Measurements from ENCODE around the gene FLT3LG. TPM values are rescaled to one million over a fixed set of nuclear protein-coding genes. Genes with fewer than 3 reads are reported as not detected.
A peak's percentile ranks its signal among the peaks of the same experiment; 100 is the strongest.
"Not testable (repeated sequence)": the region's sequence is repeated elsewhere in the genome, so short reads cannot be mapped to it uniquely, and the experiment has no call there.

The FLT3LG gene
- total RNA-seq, 2 donors from 2014 or later = 69.7 to 76.3 TPM

DNA sequence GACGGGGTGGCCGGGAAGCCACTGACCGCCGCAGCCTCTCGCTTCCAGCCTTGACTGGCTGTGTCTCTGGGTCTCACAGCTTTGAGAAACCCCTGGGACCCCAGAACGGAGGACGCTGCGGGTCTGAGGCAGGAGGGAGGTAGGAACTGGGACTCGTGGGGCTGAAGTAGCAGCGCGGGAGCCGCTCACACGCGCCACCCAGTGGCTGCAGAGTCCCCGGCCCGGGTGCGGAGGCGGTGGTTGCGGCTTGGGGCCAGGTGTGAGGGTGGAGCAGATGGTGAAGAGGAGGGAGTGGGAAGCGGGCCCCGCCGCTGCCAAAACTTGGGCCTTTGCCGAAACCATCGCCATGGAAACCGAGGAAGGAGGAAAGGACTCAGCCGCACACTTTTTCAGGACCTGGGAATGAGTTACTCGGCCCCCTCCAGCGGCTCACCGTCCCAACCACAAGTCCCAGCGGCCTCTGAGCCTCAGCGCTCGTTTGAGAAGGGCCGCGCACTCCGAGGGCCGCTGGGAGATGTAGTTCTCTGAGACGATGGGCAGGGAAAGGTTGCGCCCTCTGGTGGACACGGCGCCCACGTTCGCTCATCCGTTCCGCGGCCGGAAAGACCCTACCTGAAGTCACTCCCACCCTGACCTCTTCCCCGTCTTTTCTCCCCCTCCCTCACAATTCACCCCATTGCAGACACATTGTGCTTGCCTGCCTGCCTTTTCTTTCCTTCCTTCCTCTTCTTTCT lies 30.5 kb upstream of the FLT3LG start:
- Mint-ChIP-seq H3K27me3 (ENCODE audit: low read depth) (peaks cover 41% of the 10 kb centered on the region), H3K36me3 (ENCODE audit: insufficient read depth in 2 of 2) (peaks cover 3 to 10% of the 10 kb centered on the region in 2 donors), H3K9me3 (no peaks in the 10 kb centered on the region), H3K4me1 (ENCODE audit: low read depth) (peaks cover 32% of the 10 kb centered on the region), H3K27ac (peak overlapping the region; percentile 58), H3K4me3 (peak overlapping the region; percentile 78 to 87)
- ATAC-seq (replicated peaks in 1 of 2) = peak; percentile 85 to 86
- peak; percentile 95 to 96 for DNase-seq

DNA sequence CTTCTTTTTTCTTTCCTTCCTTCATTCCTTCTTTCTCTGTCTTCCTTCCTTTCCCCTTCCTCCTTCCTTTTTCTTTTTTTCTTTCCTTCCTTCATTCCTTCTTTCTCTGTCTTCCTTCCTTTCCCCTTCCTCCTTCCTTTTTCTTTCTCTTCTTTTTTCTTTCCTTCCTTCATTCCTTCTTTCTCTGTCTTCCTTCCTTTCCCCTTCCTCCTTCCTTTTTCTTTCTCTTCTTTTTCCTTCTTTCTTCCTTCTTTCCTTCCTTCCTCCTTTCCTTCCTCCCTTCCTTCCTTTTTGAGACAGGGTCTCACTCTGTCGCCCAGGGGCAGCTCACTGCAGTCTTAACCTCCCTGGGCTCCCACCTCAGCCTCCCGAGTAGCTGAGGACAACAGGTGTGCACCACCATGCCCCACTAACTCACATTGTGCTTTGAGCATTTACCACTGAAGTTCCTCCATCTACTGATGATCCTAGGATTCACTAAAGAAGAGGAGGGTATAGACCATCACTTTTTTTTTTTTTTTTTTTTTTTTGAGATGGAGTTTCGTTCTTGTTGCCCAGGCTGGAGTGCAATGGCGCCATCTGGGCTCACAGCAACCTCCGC lies 29.8 kb upstream of the FLT3LG start:
- ATAC-seq (replicated peaks in 1 of 2); H3K9me3 Mint-ChIP-seq; DNase-seq: not testable (repeated sequence)
- Mint-ChIP-seq H3K27me3 (ENCODE audit: low read depth) (peaks cover 34% of the 10 kb centered on the region), H3K4me1 (ENCODE audit: low read depth) (peaks cover 32% of the 10 kb centered on the region), H3K36me3 (ENCODE audit: insufficient read depth in 2 of 2) (peaks cover 5 to 16% of the 10 kb centered on the region in 2 donors), H3K4me3 (peak overlapping the region; percentile 78 to 87), H3K27ac (peak overlapping the region; percentile 58)

GRCh38 chr19:49445997-49446396 lies 28.0 kb upstream of the FLT3LG start:
- H3K4me1 Mint-ChIP-seq (ENCODE audit: low read depth) = peaks cover 48% of the 10 kb centered on the region

GRCh38 chr19:49447485-49448431 lies 26.3 kb upstream of the FLT3LG start:
- no peaks in the 10 kb centered on the region for H3K9me3 Mint-ChIP-seq
- peaks cover under 1% of the 10 kb centered on the region for H3K27me3 Mint-ChIP-seq (ENCODE audit: low read depth)
- H3K4me1 Mint-ChIP-seq (ENCODE audit: low read depth) = peaks cover 46% of the 10 kb centered on the region
- H3K36me3 Mint-ChIP-seq (ENCODE audit: insufficient read depth in 2 of 2) = peaks cover 10 to 25% of the 10 kb centered on the region in 2 donors
- no peak overlapping the region for H3K27ac Mint-ChIP-seq
- H3K4me3 Mint-ChIP-seq = no peak overlapping the region
- peak in 1 of 2 donors; percentile 36 for DNase-seq
- ATAC-seq (replicated peaks in 1 of 2) = no peak

More at GRCh38 chr19:49445997-49446396, 28.0 kb upstream of the FLT3LG start:
- Mint-ChIP-seq H3K4me3 (no peak overlapping the region), H3K36me3 (ENCODE audit: insufficient read depth in 2 of 2) (peaks cover 9 to 22% of the 10 kb centered on the region in 2 donors), H3K27me3 (ENCODE audit: low read depth) (peaks cover 16% of the 10 kb centered on the region), H3K9me3 (no peaks in the 10 kb centered on the region), H3K27ac (no peak overlapping the region)
- DNase-seq (no peak), ATAC-seq (replicated peaks in 1 of 2) (no peak)

- peaks cover 10 to 25% of the 10 kb centered on the region in 2 donors for H3K36me3 Mint-ChIP-seq (ENCODE audit: insufficient read depth in 2 of 2)
- peaks cover 50% of the 10 kb centered on the region for H3K4me1 Mint-ChIP-seq (ENCODE audit: low read depth)
- peak overlapping the region in 1 of 2 donors; percentile 22 for H3K4me3 Mint-ChIP-seq
- H3K9me3 Mint-ChIP-seq = no peaks in the 10 kb centered on the region
- no peaks in the 10 kb centered on the region for H3K27me3 Mint-ChIP-seq (ENCODE audit: low read depth)
- ATAC-seq (replicated peaks in 1 of 2) (no peak), DNase-seq (no peak)
- H3K27ac Mint-ChIP-seq = peak overlapping the region; percentile 61
These were observed 25.6 kb upstream of the FLT3LG start for GRCh38 chr19:49448432-49448786.

GRCh38 chr19:49450405-49450804 lies 23.6 kb upstream of the FLT3LG start:
- Mint-ChIP-seq H3K9me3 (no peaks in the 10 kb centered on the region), H3K27ac (peak overlapping the region; percentile 97), H3K36me3 (ENCODE audit: insufficient read depth in 2 of 2) (peaks cover 10 to 26% of the 10 kb centered on the region in 2 donors), H3K4me3 (peak overlapping the region; percentile 98), H3K27me3 (ENCODE audit: low read depth) (no peaks in the 10 kb centered on the region), H3K4me1 (ENCODE audit: low read depth) (peaks cover 44% of the 10 kb centered on the region)
- ATAC-seq (replicated peaks in 1 of 2) (no peak), DNase-seq (no peak)

- Mint-ChIP-seq H3K4me3 (peak within 1 kb of the TSS; percentile 98), H3K27ac (peak within 1 kb of the TSS; percentile 100), H3K4me1 (ENCODE audit: low read depth) (peaks cover 43% of the 10 kb centered on the region), H3K36me3 (ENCODE audit: insufficient read depth in 2 of 2) (peaks cover 10 to 26% of the 10 kb centered on the region in 2 donors), H3K27me3 (ENCODE audit: low read depth) (no peaks in the 10 kb centered on the region), H3K9me3 (no peaks in the 10 kb centered on the region)
- peak; percentile 93 to 96 for DNase-seq
- ATAC-seq (replicated peaks in 1 of 2) = peak; percentile 71 to 74
These were observed 22.4 kb upstream of the FLT3LG start, which contains the start of gene PIH1D1 for GRCh38 chr19:49451430-49452181. TSS of gene PIH1D1 (minus strand) at chr19:49451814. CDS start at chr19:49451574, 240 bp downstream.

DNA sequence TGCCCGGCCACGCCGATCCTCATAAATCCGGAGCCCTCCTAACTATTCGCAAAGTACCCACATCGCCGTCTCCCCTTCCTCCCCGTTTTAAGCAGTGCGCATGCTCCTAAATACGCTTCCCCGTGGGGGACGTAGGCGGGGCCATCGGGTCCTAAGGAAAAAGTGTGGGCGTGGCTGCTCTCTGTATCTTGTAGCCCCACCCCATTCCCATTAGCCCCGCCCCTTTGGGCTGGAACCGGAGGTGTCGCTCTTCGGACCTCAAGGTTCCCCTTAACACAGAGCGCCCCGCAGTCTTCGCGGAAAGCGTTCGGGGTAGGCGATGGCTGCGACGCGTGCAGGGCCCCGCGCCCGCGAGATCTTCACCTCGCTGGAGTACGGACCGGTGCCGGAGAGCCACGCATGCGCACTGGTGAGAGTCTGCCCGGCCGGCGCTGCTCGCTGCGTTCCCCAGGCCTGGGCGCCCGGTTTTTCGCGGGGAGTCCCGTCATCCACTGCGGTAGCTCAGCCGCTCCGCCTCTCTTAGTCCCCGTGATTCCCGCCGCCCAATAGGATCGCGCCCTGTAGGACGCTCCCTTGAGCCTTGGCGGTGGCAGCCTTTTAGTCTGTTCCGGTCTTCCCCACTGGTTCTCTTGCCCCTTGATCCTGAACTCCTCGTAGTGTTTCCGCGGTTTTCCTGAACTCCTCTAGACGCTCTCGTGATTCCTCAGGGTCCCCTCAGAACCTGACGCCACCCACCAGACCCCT lies 20.8 kb upstream of the FLT3LG start, which contains the start of gene ALDH16A1:
Gene ALDH16A1 (plus strand): TSS at position 213 of the 744 bp plus-strand sequence. CDS start 107 bp downstream, at position 320.
- H3K4me3 Mint-ChIP-seq = peak within 1 kb of the TSS; percentile 98
- DNase-seq (peak; percentile 99), ATAC-seq (replicated peaks in 1 of 2) (peak; percentile 91)
- peaks cover 52% of the 10 kb centered on the region for H3K4me1 Mint-ChIP-seq (ENCODE audit: low read depth)
- H3K27me3 Mint-ChIP-seq (ENCODE audit: low read depth) = no peaks in the 10 kb centered on the region
- H3K27ac Mint-ChIP-seq = peak within 1 kb of the TSS; percentile 100
- no peaks in the 10 kb centered on the region for H3K9me3 Mint-ChIP-seq
- peaks cover 10 to 27% of the 10 kb centered on the region in 2 donors for H3K36me3 Mint-ChIP-seq (ENCODE audit: insufficient read depth in 2 of 2)

- Mint-ChIP-seq H3K27ac (peak overlapping the region; percentile 100), H3K4me3 (peak overlapping the region; percentile 98), H3K4me1 (ENCODE audit: low read depth) (peaks cover 52% of the 10 kb centered on the region), H3K9me3 (no peaks in the 10 kb centered on the region), H3K36me3 (ENCODE audit: insufficient read depth in 2 of 2) (peaks cover 8 to 21% of the 10 kb centered on the region in 2 donors), H3K27me3 (ENCODE audit: low read depth) (no peaks in the 10 kb centered on the region)
- DNase-seq = no peak
- no peak for ATAC-seq (replicated peaks in 1 of 2)
These were observed 20.2 kb upstream of the FLT3LG start for GRCh38 chr19:49453757-49454240.

DNA sequence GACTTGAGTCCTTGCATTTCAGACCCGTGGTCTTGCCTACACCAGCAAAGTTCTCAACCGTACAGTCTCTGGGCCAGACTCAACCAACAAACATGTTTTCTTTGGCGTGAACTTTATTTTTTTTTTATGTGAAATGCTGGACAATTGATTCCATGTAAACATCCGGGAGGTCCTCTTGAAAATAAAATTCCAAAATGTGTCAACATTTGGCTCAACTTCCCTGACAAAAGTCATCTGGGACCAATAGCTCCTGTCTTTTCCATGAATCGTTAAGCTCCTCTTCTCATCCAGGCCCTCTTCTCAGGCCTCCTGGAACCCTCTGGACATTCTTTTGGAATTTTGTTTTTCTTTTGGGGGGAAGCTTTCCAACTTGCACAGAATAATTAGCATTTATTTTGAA lies 18.2 kb upstream of the FLT3LG start:
- peaks cover 37% of the 10 kb centered on the region for H3K4me1 Mint-ChIP-seq (ENCODE audit: low read depth)

GRCh38 chr19:49456326-49456725 lies 17.7 kb upstream of the FLT3LG start:
- ATAC-seq (replicated peaks in 1 of 2) = no peak
- DNase-seq = no peak
- no peaks in the 10 kb centered on the region for H3K27me3 Mint-ChIP-seq (ENCODE audit: low read depth)
- H3K9me3 Mint-ChIP-seq = no peaks in the 10 kb centered on the region
- peak overlapping the region; percentile 4 for H3K27ac Mint-ChIP-seq
- no peak overlapping the region for H3K4me3 Mint-ChIP-seq
- peaks cover 4 to 8% of the 10 kb centered on the region in 2 donors for H3K36me3 Mint-ChIP-seq (ENCODE audit: insufficient read depth in 2 of 2)
- peaks cover 34% of the 10 kb centered on the region for H3K4me1 Mint-ChIP-seq (ENCODE audit: low read depth)

More for the DNA sequence above, 18.2 kb upstream of the FLT3LG start:
- ATAC-seq (replicated peaks in 1 of 2) (no peak), DNase-seq (no peak)
- peaks cover 4 to 9% of the 10 kb centered on the region in 2 donors for H3K36me3 Mint-ChIP-seq (ENCODE audit: insufficient read depth in 2 of 2)
- H3K27me3 Mint-ChIP-seq (ENCODE audit: low read depth) = no peaks in the 10 kb centered on the region
- H3K27ac Mint-ChIP-seq = no peak overlapping the region
- H3K9me3 Mint-ChIP-seq = no peaks in the 10 kb centered on the region
- no peak overlapping the region for H3K4me3 Mint-ChIP-seq
